Mesendoderm (in vitro differentiated cells): ENCODE measurements around the gene KIT.

Experiments
- DNase-seq: peaks from one replicate; pipeline ENCODE4 v3.0.0; 2013
- H2AK5ac ChIP-seq: 2 replicates; pipeline ENCODE4 v1.6.1; 2013; ENCODE audit warnings: low read length, inconsistent platforms
- H2BK120ac ChIP-seq: 2 replicates; pipeline ENCODE4 v1.6.1; 2013; ENCODE audit warnings: low read depth, mild to moderate bottlenecking, low read length, moderate library complexity, mixed read lengths
- H2BK15ac ChIP-seq: replicated peaks from 2 replicates; pipeline ENCODE4 v1.6.1; 2013; ENCODE audit warnings: low read depth, mild to moderate bottlenecking, moderate library complexity
- H2BK5ac ChIP-seq: 2 replicates; pipeline ENCODE4 v1.6.1; 2013; ENCODE audit warnings: low read length, inconsistent platforms
- H3K18ac ChIP-seq: 2 replicates; pipeline ENCODE4 v1.6.1; 2013; ENCODE audit warnings: mild to moderate bottlenecking, low read length, mixed read lengths
- H3K23ac ChIP-seq: one replicate; pipeline ENCODE4 v1.6.1; 2013; ENCODE audit warnings: low read length
- H3K27ac ChIP-seq: 2 replicates; pipeline ENCODE4 v1.5.1; 2013; ENCODE audit warnings: low read depth, mild to moderate bottlenecking, inconsistent platforms, low read length, moderate library complexity
- H3K27me3 ChIP-seq: 2 replicates; pipeline ENCODE4 v1.6.1; 2013; ENCODE audit warnings: low read length, control low read depth, mild to moderate bottlenecking, inconsistent platforms; ENCODE audit not compliant: insufficient read depth, poor library complexity
- H3K36me3 ChIP-seq: 2 replicates; pipeline ENCODE4 v1.6.1; 2013; ENCODE audit warnings: low read length, inconsistent platforms; ENCODE audit not compliant: control insufficient read depth, insufficient read depth
- H3K4ac ChIP-seq: one replicate; pipeline ENCODE4 v1.6.1; 2013; ENCODE audit warnings: low read depth, mild to moderate bottlenecking, low read length, moderate library complexity
- H3K4me1 ChIP-seq: 2 replicates; pipeline ENCODE4 v1.6.1; 2013; ENCODE audit warnings: low read depth, low read length, inconsistent platforms; ENCODE audit not compliant: control insufficient read depth
- H3K4me2 ChIP-seq: 2 replicates; pipeline ENCODE4 v1.6.1; 2013; ENCODE audit warnings: low read length
- H3K4me3 ChIP-seq: 2 replicates; pipeline ENCODE4 v1.5.1; 2013; ENCODE audit warnings: mild to moderate bottlenecking, low read length
- H3K56ac ChIP-seq: one replicate; pipeline ENCODE4 v1.6.1; 2013; ENCODE audit warnings: low read length
- H3K79me1 ChIP-seq: 2 replicates; pipeline ENCODE4 v1.6.1; 2013; ENCODE audit warnings: low read length, inconsistent platforms
- H3K79me2 ChIP-seq: 2 replicates; pipeline ENCODE4 v1.6.1; 2013; ENCODE audit warnings: mild to moderate bottlenecking, low read length; ENCODE audit not compliant: control insufficient read depth, insufficient read depth
- H3K9ac ChIP-seq: 2 replicates; pipeline ENCODE4 v1.6.1; 2013; ENCODE audit warnings: low read length, inconsistent platforms
- H4K5ac ChIP-seq: one replicate; pipeline ENCODE4 v1.6.1; 2013; ENCODE audit warnings: low read length
- H4K8ac ChIP-seq: one replicate; pipeline ENCODE4 v1.6.1; 2013; ENCODE audit warnings: low read depth, mild to moderate bottlenecking, control low read depth, low read length, moderate library complexity
- WGBS: extraction: QIAGEN DNeasy Blood & Tissue Kit; methylation state at CpG from one replicate; pipeline ENCODE4 v1.1.7; 2013; ENCODE audit warnings: low lambda C conversion rate, missing lambda C conversion rate; ENCODE audit not compliant: insufficient coverage; ENCODE audit errors: extremely low coverage; 5-methylcytosine and 5-hydroxymethylcytosine counted together

The KIT gene

DNA sequence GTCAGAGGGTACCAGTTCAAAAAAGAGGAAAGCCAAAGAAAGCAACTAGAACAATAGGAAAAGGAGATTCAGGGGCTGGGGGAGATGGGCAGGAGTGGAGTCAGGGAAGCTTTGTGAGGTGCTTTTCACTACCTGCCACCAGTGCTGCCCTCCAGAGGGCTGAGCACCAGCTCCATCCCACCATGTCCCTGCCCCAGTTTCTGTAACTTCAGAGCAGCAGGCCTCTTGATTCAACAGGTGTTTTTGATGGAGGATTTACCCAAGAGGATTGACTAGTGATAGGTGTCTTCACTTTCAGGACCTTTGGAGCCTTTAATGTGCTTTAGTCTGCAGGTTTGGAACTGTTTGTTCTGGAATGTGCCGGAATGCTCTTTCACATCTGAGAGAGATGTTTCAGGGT, 12.1 kb downstream of the KIT start:
- Histone ChIP-seq H4K8ac (no peak overlapping the region), H3K23ac (no peak overlapping the region), H3K9ac (no peak overlapping the region), H3K79me1 (no peaks in the 10 kb centered on the region), H3K4me3 (no peak overlapping the region), H3K56ac (no peak overlapping the region), H3K79me2 (peaks cover 2% of the 10 kb centered on the region), H2BK120ac (no peak overlapping the region), H3K36me3 (no peaks in the 10 kb centered on the region), H3K27me3 (no peaks in the 10 kb centered on the region), H3K4me1 (peaks cover 7% of the 10 kb centered on the region), H3K4me2 (no peak overlapping the region), H3K18ac (no peak overlapping the region), H2BK15ac (no peak overlapping the region), H3K27ac (no peak overlapping the region), H3K4ac (no peak overlapping the region), H2AK5ac (no peak overlapping the region), H4K5ac (no peak overlapping the region), H2BK5ac (no peak overlapping the region)
- peak; percentile 40 for DNase-seq
- WGBS: no CpG with 5 or more reads among the region's 1 CpG

DNA sequence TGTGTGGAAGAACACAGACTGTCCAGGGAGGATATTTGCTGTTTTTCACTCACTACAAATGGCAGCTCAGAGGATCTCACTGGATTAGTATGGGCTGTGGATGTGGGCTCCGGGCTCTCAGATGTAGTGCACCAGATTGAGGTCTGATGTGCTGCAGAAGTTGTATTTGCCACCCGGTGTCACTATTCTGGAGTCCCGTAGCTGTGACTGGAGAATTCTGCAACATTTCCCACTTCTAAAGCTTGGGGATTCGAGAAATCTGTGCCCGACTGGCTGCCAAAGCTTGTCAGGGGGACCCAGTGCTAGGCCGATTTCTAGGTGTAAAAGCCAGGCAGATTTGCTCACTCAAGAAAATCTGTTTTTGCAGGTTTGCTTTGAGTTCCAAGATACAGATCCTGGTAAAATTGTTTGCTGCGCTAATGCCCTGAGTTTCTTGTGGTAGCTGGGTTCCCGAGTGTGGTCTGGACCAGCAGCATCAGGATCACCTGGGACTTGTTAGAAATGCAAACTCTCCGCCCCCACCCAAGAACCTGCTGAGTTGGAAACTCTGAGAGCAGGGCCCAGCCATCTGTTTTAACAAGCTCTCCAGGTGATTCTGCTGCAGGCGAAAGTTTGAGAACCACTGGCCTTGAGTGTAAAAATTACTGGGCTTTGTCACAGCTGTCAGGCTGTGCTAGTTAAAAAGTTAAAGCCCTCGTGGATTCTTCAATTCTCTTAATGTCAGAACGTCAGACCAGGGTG, 18.1 kb downstream of the KIT start:
- no peak overlapping the region for H3K4me3 ChIP-seq
- peak; percentile 24 for DNase-seq
- H2BK15ac ChIP-seq: no peak overlapping the region
- H3K79me1 ChIP-seq: peaks cover 1% of the 10 kb centered on the region
- no peaks in the 10 kb centered on the region for H3K36me3 ChIP-seq
- peaks cover 2% of the 10 kb centered on the region for H3K79me2 ChIP-seq
- WGBS: no CpG with 5 or more reads among the region's 12 CpGs
- no peak overlapping the region for H3K56ac ChIP-seq
- H3K18ac ChIP-seq: no peak overlapping the region
- H3K4ac ChIP-seq: no peak overlapping the region
- H3K4me1 ChIP-seq: peaks cover 5% of the 10 kb centered on the region
- no peak overlapping the region for H2BK120ac ChIP-seq
- no peak overlapping the region for H3K27ac ChIP-seq
- H3K9ac ChIP-seq: no peak overlapping the region
- H4K5ac ChIP-seq: no peak overlapping the region
- no peaks in the 10 kb centered on the region for H3K27me3 ChIP-seq
- H3K4me2 ChIP-seq: no peak overlapping the region
- no peak overlapping the region for H2AK5ac ChIP-seq
- no peak overlapping the region for H2BK5ac ChIP-seq
- H4K8ac ChIP-seq: peak overlapping the region; percentile 56
- H3K23ac ChIP-seq: no peak overlapping the region

GRCh38 chr4:54676658-54677057, 18.9 kb downstream of the KIT start:
- no peak overlapping the region for H2BK120ac ChIP-seq
- H2BK15ac ChIP-seq: no peak overlapping the region
- no peak overlapping the region for H3K23ac ChIP-seq
- H4K8ac ChIP-seq: no peak overlapping the region
- H3K18ac ChIP-seq: no peak overlapping the region
- no peaks in the 10 kb centered on the region for H3K27me3 ChIP-seq
- no peak overlapping the region for H2AK5ac ChIP-seq
- no CpG with 5 or more reads among the region's 5 CpGs for WGBS
- no peak overlapping the region for H4K5ac ChIP-seq
- H3K4me1 ChIP-seq: peaks cover 3% of the 10 kb centered on the region
- H3K4me2 ChIP-seq: no peak overlapping the region
- H3K79me2 ChIP-seq: peaks cover 2% of the 10 kb centered on the region
- peaks cover 1% of the 10 kb centered on the region for H3K79me1 ChIP-seq
- no peak for DNase-seq
- no peak overlapping the region for H3K4me3 ChIP-seq
- no peak overlapping the region for H3K9ac ChIP-seq
- no peak overlapping the region for H3K4ac ChIP-seq
- H3K27ac ChIP-seq: no peak overlapping the region
- no peak overlapping the region for H3K56ac ChIP-seq
- H2BK5ac ChIP-seq: no peak overlapping the region
- no peaks in the 10 kb centered on the region for H3K36me3 ChIP-seq

GRCh38 chr4:54677416-54677815, 19.7 kb downstream of the KIT start:
- no peak overlapping the region for H3K27ac ChIP-seq
- peaks cover 3% of the 10 kb centered on the region for H3K4me1 ChIP-seq
- no peak overlapping the region for H3K23ac ChIP-seq
- no peak overlapping the region for H2BK120ac ChIP-seq
- H3K4me2 ChIP-seq: no peak overlapping the region
- no peak overlapping the region for H3K4ac ChIP-seq
- H2AK5ac ChIP-seq: no peak overlapping the region
- no peak overlapping the region for H4K5ac ChIP-seq
- H3K56ac ChIP-seq: no peak overlapping the region
- peaks cover 1% of the 10 kb centered on the region for H3K79me1 ChIP-seq
- H4K8ac ChIP-seq: no peak overlapping the region
- no peak overlapping the region for H2BK5ac ChIP-seq
- WGBS: no CpG with 5 or more reads among the region's 3 CpGs
- no peaks in the 10 kb centered on the region for H3K27me3 ChIP-seq
- DNase-seq: peak; percentile 40
- H3K9ac ChIP-seq: no peak overlapping the region
- no peaks in the 10 kb centered on the region for H3K36me3 ChIP-seq
- no peak overlapping the region for H3K18ac ChIP-seq
- peaks cover 2% of the 10 kb centered on the region for H3K79me2 ChIP-seq
- H2BK15ac ChIP-seq: no peak overlapping the region
- H3K4me3 ChIP-seq: no peak overlapping the region

DNA sequence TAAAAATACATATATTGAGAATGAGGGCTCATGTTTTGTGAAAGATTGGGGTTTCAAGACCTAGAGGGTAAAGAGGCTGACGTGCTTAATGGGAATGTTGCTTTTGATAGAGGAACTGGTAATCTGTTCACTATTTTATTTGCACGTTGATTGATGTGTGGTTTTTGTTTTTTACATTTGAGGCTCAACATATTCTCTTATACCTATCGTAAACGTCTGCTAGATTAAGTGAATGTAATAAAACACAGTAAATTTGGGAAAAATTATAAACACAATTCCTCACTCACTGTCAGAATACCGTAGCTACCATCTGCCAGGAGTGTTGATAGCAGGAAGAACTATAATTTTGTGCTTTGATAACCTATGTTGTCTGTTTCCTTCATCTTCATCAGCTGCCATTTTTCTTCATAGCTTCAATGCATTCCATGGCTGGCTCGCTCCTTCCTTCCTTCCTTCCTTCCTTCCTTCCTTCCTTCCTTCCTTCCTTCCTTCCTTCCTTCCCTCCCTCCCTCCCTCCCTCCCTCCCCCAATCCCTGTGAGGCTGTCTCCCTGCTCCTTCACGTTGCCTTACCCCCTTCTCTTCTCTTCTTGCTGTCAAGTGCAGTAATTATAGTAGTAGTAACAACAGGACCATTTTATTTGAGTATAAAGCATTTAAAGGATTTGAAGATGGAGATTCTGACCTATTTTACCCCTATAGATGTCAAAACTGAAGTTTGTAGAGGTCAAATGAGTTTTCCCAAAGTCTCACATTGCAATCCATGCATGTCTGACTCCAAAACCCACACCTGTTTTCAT, 20.3 kb downstream of the KIT start:
- Histone ChIP-seq H4K5ac (no peak overlapping the region), H3K27ac (no peak overlapping the region), H2BK15ac (no peak overlapping the region), H3K9ac (no peak overlapping the region), H2BK5ac (no peak overlapping the region), H3K79me1 (peaks cover 1% of the 10 kb centered on the region), H3K27me3 (no peaks in the 10 kb centered on the region), H3K4ac (no peak overlapping the region), H3K23ac (no peak overlapping the region), H3K4me1 (peaks cover 3% of the 10 kb centered on the region), H3K4me3 (no peak overlapping the region), H3K79me2 (peaks cover 2% of the 10 kb centered on the region), H2AK5ac (no peak overlapping the region), H3K56ac (no peak overlapping the region), H4K8ac (no peak overlapping the region), H3K36me3 (no peaks in the 10 kb centered on the region), H3K4me2 (no peak overlapping the region), H3K18ac (no peak overlapping the region), H2BK120ac (no peak overlapping the region)
- DNase-seq: no peak
- no CpG with 5 or more reads among the region's 7 CpGs for WGBS
